Astrocyte (in vitro differentiated cells and primary cell): ENCODE results near the gene MATR3. TPM values are rescaled to one million over a fixed set of nuclear protein-coding genes. Genes with fewer than 3 reads are reported as not detected.

Experiments used
- DNase-seq: peaks from one replicate; pipeline ENCODE4 v3.0.0-alpha.2; 2010; ENCODE audit warnings: low read depth
- FAIRE-seq: peaks from 2 replicates; lab custom pipeline; 2011; peaks lifted over from hg19 to GRCh38; lab: Jason Lieb, UNC
- H2AFZ ChIP-seq: 2 replicates; pipeline ENCODE4 v1.6.0; 2012; ENCODE audit warnings: low read depth, low read length, inconsistent platforms
- H3K27ac ChIP-seq: 2 replicates; pipeline ENCODE4 v1.5.1; 2011; ENCODE audit warnings: low read depth, low read length, inconsistent platforms
- H3K27me3 ChIP-seq: 2 replicates; pipeline ENCODE4 v1.6.0; 2011; ENCODE audit warnings: low read length, inconsistent platforms; ENCODE audit not compliant: insufficient read depth
- H3K36me3 ChIP-seq: 2 replicates; pipeline ENCODE4 v1.5.1; 2011; ENCODE audit warnings: low read length, inconsistent platforms; ENCODE audit not compliant: insufficient read depth
- H3K4me1 ChIP-seq: 2 replicates; pipeline ENCODE4 v1.5.1; 2011; ENCODE audit warnings: low read length, inconsistent platforms; ENCODE audit not compliant: insufficient read depth
- H3K4me2 ChIP-seq: 2 replicates; pipeline ENCODE4 v1.6.0; 2012; ENCODE audit warnings: low read length, inconsistent platforms
- H3K4me3 ChIP-seq: 2 replicates; pipeline ENCODE4 v1.5.1; 2011; ENCODE audit warnings: low read depth, mild to moderate bottlenecking, low read length, inconsistent platforms; ENCODE audit not compliant: insufficient read depth
- H3K79me2 ChIP-seq: 2 replicates; pipeline ENCODE4 v1.6.0; 2012; ENCODE audit warnings: mild to moderate bottlenecking, low read length, inconsistent platforms; ENCODE audit not compliant: insufficient read depth
- H3K9ac ChIP-seq: 2 replicates; pipeline ENCODE4 v1.6.0; 2012; ENCODE audit warnings: mild to moderate bottlenecking, low read length, inconsistent platforms
- H3K9me3 ChIP-seq: 2 replicates; pipeline ENCODE4 v1.5.1; 2012; ENCODE audit warnings: low read depth, mild to moderate bottlenecking, low read length, inconsistent platforms; ENCODE audit not compliant: insufficient read depth
- H4K20me1 ChIP-seq: 2 replicates; pipeline ENCODE4 v1.6.0; 2012; ENCODE audit warnings: low read length, inconsistent platforms; ENCODE audit not compliant: insufficient read depth
- H3K27ac Mint-ChIP-seq: one replicate; pipeline ENCODE4 v1.8.0; 2021; ENCODE audit warnings: mild to moderate bottlenecking, mixed read lengths; ENCODE audit not compliant: unreplicated experiment
- H3K27me3 Mint-ChIP-seq: one replicate; pipeline ENCODE4 v1.8.0; 2021; ENCODE audit warnings: low read depth, mixed read lengths; ENCODE audit not compliant: unreplicated experiment
- H3K36me3 Mint-ChIP-seq: one replicate; pipeline ENCODE4 v1.8.0; 2021; ENCODE audit warnings: low read depth, mixed read lengths; ENCODE audit not compliant: unreplicated experiment
- H3K4me1 Mint-ChIP-seq: one replicate; pipeline ENCODE4 v1.8.0; 2021; ENCODE audit warnings: low read depth, mixed read lengths; ENCODE audit not compliant: unreplicated experiment
- H3K4me3 Mint-ChIP-seq: one replicate; pipeline ENCODE4 v1.8.0; 2021; ENCODE audit warnings: mild to moderate bottlenecking, moderate library complexity, mixed read lengths; ENCODE audit not compliant: unreplicated experiment
- H3K9me3 Mint-ChIP-seq: one replicate; pipeline ENCODE4 v1.8.0; 2021; ENCODE audit warnings: mild to moderate bottlenecking, mixed read lengths; ENCODE audit not compliant: unreplicated experiment
- EZH2 ChIP-seq: IDR thresholded peaks from 2 replicates; pipeline ENCODE4 v1.6.1; 2012; ENCODE audit warnings: mild to moderate bottlenecking, low read length, inconsistent platforms; ENCODE audit not compliant: insufficient read depth
- total RNA-seq: library from RNA; stranded (reverse); gene quantifications from 2 replicates; pipeline ENCODE4 v1.2.1, GENCODE V29; 2021
- TF ChIP-seq, protein P1 (sequence below): IDR thresholded peaks from 2 replicates; pipeline ENCODE4 v1.5.1; 2011; ENCODE audit warnings: low read depth, mild to moderate bottlenecking, inconsistent platforms, low read length, moderate library complexity; ENCODE audit not compliant: insufficient read depth

Gene MATR3
- total RNA-seq, 1 donor from 2014 or later: 126 TPM

GRCh38 chr5:139360384-139360783 is 66.8 kb downstream of the MATR3 start:
- no peaks in the 10 kb centered on the region for H3K27me3 Mint-ChIP-seq
- Histone ChIP-seq H3K4me1 (no peaks in the 10 kb centered on the region), H3K4me3 (no peak overlapping the region), H3K27ac (no peak overlapping the region), H3K4me2 (no peak overlapping the region), H3K9me3 (no peaks in the 10 kb centered on the region), H2AFZ (no peak overlapping the region), H3K27me3 (no peaks in the 10 kb centered on the region), H3K36me3 (peaks cover 13% of the 10 kb centered on the region), H3K79me2 (peaks cover 86% of the 10 kb centered on the region), H4K20me1 (peaks cover 84% of the 10 kb centered on the region), H3K9ac (no peak overlapping the region)
- FAIRE-seq (no peak), DNase-seq (no peak)
- TF ChIP-seq EZH2: no peak
- TF ChIP-seq, protein P1, sequence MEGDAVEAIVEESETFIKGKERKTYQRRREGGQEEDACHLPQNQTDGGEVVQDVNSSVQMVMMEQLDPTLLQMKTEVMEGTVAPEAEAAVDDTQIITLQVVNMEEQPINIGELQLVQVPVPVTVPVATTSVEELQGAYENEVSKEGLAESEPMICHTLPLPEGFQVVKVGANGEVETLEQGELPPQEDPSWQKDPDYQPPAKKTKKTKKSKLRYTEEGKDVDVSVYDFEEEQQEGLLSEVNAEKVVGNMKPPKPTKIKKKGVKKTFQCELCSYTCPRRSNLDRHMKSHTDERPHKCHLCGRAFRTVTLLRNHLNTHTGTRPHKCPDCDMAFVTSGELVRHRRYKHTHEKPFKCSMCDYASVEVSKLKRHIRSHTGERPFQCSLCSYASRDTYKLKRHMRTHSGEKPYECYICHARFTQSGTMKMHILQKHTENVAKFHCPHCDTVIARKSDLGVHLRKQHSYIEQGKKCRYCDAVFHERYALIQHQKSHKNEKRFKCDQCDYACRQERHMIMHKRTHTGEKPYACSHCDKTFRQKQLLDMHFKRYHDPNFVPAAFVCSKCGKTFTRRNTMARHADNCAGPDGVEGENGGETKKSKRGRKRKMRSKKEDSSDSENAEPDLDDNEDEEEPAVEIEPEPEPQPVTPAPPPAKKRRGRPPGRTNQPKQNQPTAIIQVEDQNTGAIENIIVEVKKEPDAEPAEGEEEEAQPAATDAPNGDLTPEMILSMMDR: no peak
- peaks cover 4% of the 10 kb centered on the region for H3K4me1 Mint-ChIP-seq
- H3K27ac Mint-ChIP-seq: no peak overlapping the region
- no peak overlapping the region for H3K4me3 Mint-ChIP-seq
- H3K36me3 Mint-ChIP-seq: peaks cover 18% of the 10 kb centered on the region
- no peaks in the 10 kb centered on the region for H3K9me3 Mint-ChIP-seq

DNA sequence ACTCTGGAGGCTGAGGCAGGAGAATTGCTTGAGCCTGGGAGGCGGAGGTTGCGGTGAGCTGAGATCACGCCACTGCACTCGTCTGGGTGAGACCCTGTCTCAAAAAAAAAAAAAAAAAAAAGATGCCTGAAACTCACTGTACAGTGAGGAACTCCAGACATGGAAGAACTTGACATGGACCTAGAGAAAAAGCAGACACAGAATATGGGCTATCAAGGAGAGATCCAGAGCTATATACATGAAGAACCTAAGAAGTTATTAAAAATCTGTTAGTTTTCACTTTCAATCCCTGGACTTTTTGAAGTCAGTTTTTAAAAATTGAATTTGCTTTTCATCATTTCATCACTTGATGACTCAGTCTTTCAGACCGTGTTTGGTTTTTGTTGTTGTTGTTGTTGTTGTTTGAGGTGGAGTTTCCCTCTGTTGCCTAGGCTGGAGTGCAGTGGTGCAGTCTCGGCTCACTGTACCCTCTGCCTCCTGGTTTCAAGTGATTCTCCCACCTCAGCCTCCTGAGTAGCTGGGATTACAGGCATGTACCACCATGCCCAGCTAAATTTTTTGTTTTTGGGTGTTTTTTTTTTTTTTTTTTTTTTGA is 68.4 kb downstream of the MATR3 start:
- Histone ChIP-seq H3K36me3 (peaks cover 25% of the 10 kb centered on the region), H3K27ac (no peak overlapping the region), H4K20me1 (peaks cover 68% of the 10 kb centered on the region), H2AFZ (no peak overlapping the region), H3K9me3 (no peaks in the 10 kb centered on the region), H3K79me2 (peaks cover 75% of the 10 kb centered on the region), H3K9ac (no peak overlapping the region), H3K4me2 (no peak overlapping the region), H3K27me3 (no peaks in the 10 kb centered on the region), H3K4me1 (no peaks in the 10 kb centered on the region), H3K4me3 (no peak overlapping the region)
- no peaks in the 10 kb centered on the region for H3K27me3 Mint-ChIP-seq
- H3K27ac Mint-ChIP-seq: no peak overlapping the region
- peaks cover 4% of the 10 kb centered on the region for H3K4me1 Mint-ChIP-seq
- no peaks in the 10 kb centered on the region for H3K9me3 Mint-ChIP-seq
- H3K36me3 Mint-ChIP-seq: peaks cover 17% of the 10 kb centered on the region
- TF ChIP-seq EZH2: no peak
- TF ChIP-seq, protein P1: no peak
- no peak for FAIRE-seq
- DNase-seq: no peak
- no peak overlapping the region for H3K4me3 Mint-ChIP-seq

GRCh38 chr5:139363937-139364336 is 70.4 kb downstream of the MATR3 start:
- Histone ChIP-seq H3K4me2 (no peak overlapping the region), H3K36me3 (peaks cover 30% of the 10 kb centered on the region), H2AFZ (no peak overlapping the region), H3K9me3 (no peaks in the 10 kb centered on the region), H3K27me3 (no peaks in the 10 kb centered on the region), H3K79me2 (peaks cover 54% of the 10 kb centered on the region), H4K20me1 (peaks cover 49% of the 10 kb centered on the region), H3K4me3 (no peak overlapping the region), H3K9ac (no peak overlapping the region), H3K4me1 (no peaks in the 10 kb centered on the region), H3K27ac (no peak overlapping the region)
- Mint-ChIP-seq H3K9me3 (no peaks in the 10 kb centered on the region), H3K4me1 (peaks cover 2% of the 10 kb centered on the region), H3K27ac (no peak overlapping the region), H3K36me3 (peaks cover 14% of the 10 kb centered on the region), H3K27me3 (no peaks in the 10 kb centered on the region), H3K4me3 (no peak overlapping the region)
- no peak for DNase-seq
- TF ChIP-seq EZH2: no peak
- TF ChIP-seq, protein P1: no peak
- no peak for FAIRE-seq
